ENCODE measurements around the gene DAPK3.

Gene DAPK3

GRCh38 chr19:3984584-3984907 lies 13.6 kb upstream of the DAPK3 start:
- peaks cover 44% of the 10 kb centered on the region for H3K4me1 ChIP-seq (ENCODE audit: insufficient read depth, low read length, severe bottlenecking)
- no peaks in the 10 kb centered on the region for H3K9me3 ChIP-seq (ENCODE audit: low read length)
- H3K27me3 ChIP-seq (ENCODE audit: insufficient read depth, low read length) = no peaks in the 10 kb centered on the region
- no peak overlapping the region for H2AFZ ChIP-seq (ENCODE audit: low read length)
- H3K27ac ChIP-seq (ENCODE audit: low read depth, low read length, poor library complexity, severe bottlenecking) = peak overlapping the region; percentile 74
- peaks cover 28% of the 10 kb centered on the region for H3K79me2 ChIP-seq (ENCODE audit: insufficient read depth, low read length)
- peak overlapping the region; percentile 99 for H3K4me3 ChIP-seq (ENCODE audit: low read depth, low read length, poor library complexity, severe bottlenecking)
- no peak for TF ChIP-seq EZH2 (IDR thresholded peaks at IDR 0.05; ENCODE audit: borderline replicate concordance, low read length)
- TF ChIP-seq, protein P1, sequence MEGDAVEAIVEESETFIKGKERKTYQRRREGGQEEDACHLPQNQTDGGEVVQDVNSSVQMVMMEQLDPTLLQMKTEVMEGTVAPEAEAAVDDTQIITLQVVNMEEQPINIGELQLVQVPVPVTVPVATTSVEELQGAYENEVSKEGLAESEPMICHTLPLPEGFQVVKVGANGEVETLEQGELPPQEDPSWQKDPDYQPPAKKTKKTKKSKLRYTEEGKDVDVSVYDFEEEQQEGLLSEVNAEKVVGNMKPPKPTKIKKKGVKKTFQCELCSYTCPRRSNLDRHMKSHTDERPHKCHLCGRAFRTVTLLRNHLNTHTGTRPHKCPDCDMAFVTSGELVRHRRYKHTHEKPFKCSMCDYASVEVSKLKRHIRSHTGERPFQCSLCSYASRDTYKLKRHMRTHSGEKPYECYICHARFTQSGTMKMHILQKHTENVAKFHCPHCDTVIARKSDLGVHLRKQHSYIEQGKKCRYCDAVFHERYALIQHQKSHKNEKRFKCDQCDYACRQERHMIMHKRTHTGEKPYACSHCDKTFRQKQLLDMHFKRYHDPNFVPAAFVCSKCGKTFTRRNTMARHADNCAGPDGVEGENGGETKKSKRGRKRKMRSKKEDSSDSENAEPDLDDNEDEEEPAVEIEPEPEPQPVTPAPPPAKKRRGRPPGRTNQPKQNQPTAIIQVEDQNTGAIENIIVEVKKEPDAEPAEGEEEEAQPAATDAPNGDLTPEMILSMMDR (IDR thresholded peaks at IDR 0.05; ENCODE audit: low read length) = no peak
- no peaks in the 10 kb centered on the region for H4K20me1 ChIP-seq (ENCODE audit: insufficient read depth, low read length)
- H3F3A ChIP-seq (ENCODE audit: insufficient read depth, low read length) = peaks cover 12% of the 10 kb centered on the region; the same call in 1 of the 2 replicates
- H3K9ac ChIP-seq (ENCODE audit: low read length) = peak overlapping the region; percentile 100
- H3K4me2 ChIP-seq (ENCODE audit: low read length) = peak overlapping the region; percentile 93
- peaks cover 55% of the 10 kb centered on the region for H3K36me3 ChIP-seq (ENCODE audit: insufficient read depth, low read length)
- no peaks in the 10 kb centered on the region for H3K9me2 ChIP-seq (ENCODE audit: low read depth, low read length)

- H3F3A ChIP-seq (ENCODE audit: insufficient read depth, low read length) = peaks cover 12% of the 10 kb centered on the region; the same call in 1 of the 2 replicates
- no peak for TF ChIP-seq EZH2 (IDR thresholded peaks at IDR 0.05; ENCODE audit: borderline replicate concordance, low read length)
- TF ChIP-seq, protein P1 (IDR thresholded peaks at IDR 0.05; ENCODE audit: low read length) = no peak
- peak overlapping the region; percentile 93 for H3K4me2 ChIP-seq (ENCODE audit: low read length)
- H3K9me3 ChIP-seq (ENCODE audit: low read length) = no peaks in the 10 kb centered on the region
- H3K4me1 ChIP-seq (ENCODE audit: insufficient read depth, low read length, severe bottlenecking) = peaks cover 39% of the 10 kb centered on the region
- no peak overlapping the region for H2AFZ ChIP-seq (ENCODE audit: low read length)
- H3K27ac ChIP-seq (ENCODE audit: low read depth, low read length, poor library complexity, severe bottlenecking) = peak overlapping the region; percentile 74
- H3K36me3 ChIP-seq (ENCODE audit: insufficient read depth, low read length) = peaks cover 60% of the 10 kb centered on the region
- no peaks in the 10 kb centered on the region for H4K20me1 ChIP-seq (ENCODE audit: insufficient read depth, low read length)
- H3K4me3 ChIP-seq (ENCODE audit: low read depth, low read length, poor library complexity, severe bottlenecking) = peak overlapping the region; percentile 99
- no peaks in the 10 kb centered on the region for H3K9me2 ChIP-seq (ENCODE audit: low read depth, low read length)
- peaks cover 28% of the 10 kb centered on the region for H3K79me2 ChIP-seq (ENCODE audit: insufficient read depth, low read length)
- no peaks in the 10 kb centered on the region for H3K27me3 ChIP-seq (ENCODE audit: insufficient read depth, low read length)
- peak overlapping the region; percentile 100 for H3K9ac ChIP-seq (ENCODE audit: low read length)
These were observed 13.2 kb upstream of the DAPK3 start for GRCh38 chr19:3983936-3984583.

DNA sequence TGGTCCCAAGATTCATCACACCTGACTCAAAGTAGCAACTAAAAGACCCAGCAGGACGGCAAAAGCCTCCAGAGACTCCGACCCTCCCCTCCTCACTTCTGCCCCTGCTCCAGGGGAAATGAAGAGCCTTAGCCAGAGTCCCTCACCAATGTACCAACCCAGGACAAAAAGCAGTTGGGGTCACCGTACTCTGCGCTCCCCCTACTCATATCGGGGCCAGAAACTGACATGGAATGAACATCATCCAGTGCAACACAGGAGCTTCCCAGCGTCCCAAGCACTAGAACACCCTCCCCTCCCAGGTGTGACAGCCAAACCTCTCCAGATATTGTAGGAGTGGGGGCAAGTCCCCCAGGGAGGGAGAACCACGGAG lies 12.6 kb upstream of the DAPK3 start:
- Histone ChIP-seq H3K27me3 (ENCODE audit: insufficient read depth, low read length) (no peaks in the 10 kb centered on the region), H3K4me3 (ENCODE audit: low read depth, low read length, poor library complexity, severe bottlenecking) (peak overlapping the region; percentile 99), H2AFZ (ENCODE audit: low read length) (no peak overlapping the region), H3K9ac (ENCODE audit: low read length) (peak overlapping the region; percentile 100), H3K36me3 (ENCODE audit: insufficient read depth, low read length) (peaks cover 64% of the 10 kb centered on the region), H3K4me1 (ENCODE audit: insufficient read depth, low read length, severe bottlenecking) (peaks cover 39% of the 10 kb centered on the region), H3K9me3 (ENCODE audit: low read length) (no peaks in the 10 kb centered on the region), H3K79me2 (ENCODE audit: insufficient read depth, low read length) (peaks cover 28% of the 10 kb centered on the region), H3K27ac (ENCODE audit: low read depth, low read length, poor library complexity, severe bottlenecking) (peak overlapping the region; percentile 74), H4K20me1 (ENCODE audit: insufficient read depth, low read length) (no peaks in the 10 kb centered on the region), H3K9me2 (ENCODE audit: low read depth, low read length) (no peaks in the 10 kb centered on the region), H3F3A (ENCODE audit: insufficient read depth, low read length) (peaks cover 12% of the 10 kb centered on the region; the same call in 1 of the 2 replicates), H3K4me2 (ENCODE audit: low read length) (peak overlapping the region; percentile 93)
- TF ChIP-seq, protein P1 (IDR thresholded peaks at IDR 0.05; ENCODE audit: low read length) = no peak
- no peak for TF ChIP-seq EZH2 (IDR thresholded peaks at IDR 0.05; ENCODE audit: borderline replicate concordance, low read length)

All from OCI-LY1 (cell line).